Lung (tissue), 12 donors: ENCODE measurements around the gene SAXO2. TPM values are rescaled to one million over a fixed set of nuclear protein-coding genes. Genes with fewer than 3 reads are reported as not detected.

ENCODE experiments used
- ATAC-seq: fragments of 200-7000 bp; cut with Tn5 transposase; one replicate; pipeline ENCODE4 v1.9.1; 2020; ENCODE audit warnings: moderate number of reproducible peaks; ENCODE audit not compliant: insufficient read depth, low FRiP score
- DNase-seq, 3 donors: peaks; one replicate each; pipeline ENCODE4 v3.0.0-alpha.2; 2013 to 2017
- H3K27ac ChIP-seq, 2 donors: one replicate each; pipeline ENCODE4 v1.5.1; 2013; ENCODE audit warnings: mild to moderate bottlenecking in 2 of 2, moderate library complexity in 2 of 2, control low read depth in 1 of 2, inconsistent platforms in 1 of 2, low read depth in 1 of 2, low read length in 1 of 2
- H3K27me3 ChIP-seq, 3 donors: one replicate each; pipeline ENCODE4 v1.5.1; 2013; ENCODE audit warnings: low read length in 2 of 3; ENCODE audit not compliant: control insufficient read depth in 3 of 3, insufficient read depth in 3 of 3
- H3K36me3 ChIP-seq, 4 donors: one replicate each; pipeline ENCODE4 v1.5.1; 2013; ENCODE audit warnings: low read length in 4 of 4, mild to moderate bottlenecking in 1 of 4, moderate library complexity in 1 of 4; ENCODE audit not compliant: control insufficient read depth in 4 of 4, insufficient read depth in 4 of 4
- H3K4me1 ChIP-seq, 5 donors: one replicate each; pipeline ENCODE4 v1.5.1; 2013; ENCODE audit warnings: low read length in 5 of 5, mild to moderate bottlenecking in 2 of 5, moderate library complexity in 1 of 5; ENCODE audit not compliant: control insufficient read depth in 5 of 5, insufficient read depth in 5 of 5
- H3K4me3 ChIP-seq: one replicate; pipeline ENCODE4 v1.5.1; 2013; ENCODE audit warnings: mild to moderate bottlenecking, control low read depth, moderate library complexity
- H3K9ac ChIP-seq, 2 donors: one replicate each; pipeline ENCODE4 v1.5.1; 2013; ENCODE audit warnings: low read length in 2 of 2, control low read depth in 1 of 2; ENCODE audit not compliant: insufficient read depth in 1 of 2
- H3K9me3 ChIP-seq, 4 donors: one replicate each; pipeline ENCODE4 v1.5.1; 2013; ENCODE audit warnings: low read length in 3 of 4, mild to moderate bottlenecking in 1 of 4, moderate library complexity in 1 of 4; ENCODE audit not compliant: control insufficient read depth in 4 of 4, insufficient read depth in 3 of 4
- CTCF ChIP-seq: IDR thresholded peaks from 2 replicates; pipeline ENCODE4 v1.5.1; 2012; ENCODE audit warnings: mild to moderate bottlenecking; ENCODE audit errors: control extremely low read depth, extremely low read depth
- WGBS, 2 donors: extraction: QIAGEN DNeasy Blood & Tissue Kit; methylation state at CpG; one replicate each; pipeline ENCODE4 v1.1.7; 2013; 5-methylcytosine and 5-hydroxymethylcytosine counted together
- polyA plus RNA-seq, 2 donors: library from polyadenylated mRNA; stranded (reverse); fragments of 200-250 nt; gene quantifications; one replicate each; pipeline ENCODE4 v1.2.1, GENCODE V29; 2013
- total RNA-seq, 2 donors: library from RNA; depleted of rRNA in 1 of 2; stranded (reverse); fragments of >200 nt in 1 of 2; gene quantifications; one replicate each; pipeline ENCODE4 v1.2.1, GENCODE V29; 2014 to 2021
- donor health status: control.
- donor health status: control.
- donor health status: Bipolar disorder and iron deficiency.
- donor health status: healthy.
- donor health status: DM: yes; HTN: yes; CAD: no.

SAXO2 gene
- total and polyA plus RNA-seq, 4 donors = 5.9 to 54.0 (median 29.6) TPM

DNA sequence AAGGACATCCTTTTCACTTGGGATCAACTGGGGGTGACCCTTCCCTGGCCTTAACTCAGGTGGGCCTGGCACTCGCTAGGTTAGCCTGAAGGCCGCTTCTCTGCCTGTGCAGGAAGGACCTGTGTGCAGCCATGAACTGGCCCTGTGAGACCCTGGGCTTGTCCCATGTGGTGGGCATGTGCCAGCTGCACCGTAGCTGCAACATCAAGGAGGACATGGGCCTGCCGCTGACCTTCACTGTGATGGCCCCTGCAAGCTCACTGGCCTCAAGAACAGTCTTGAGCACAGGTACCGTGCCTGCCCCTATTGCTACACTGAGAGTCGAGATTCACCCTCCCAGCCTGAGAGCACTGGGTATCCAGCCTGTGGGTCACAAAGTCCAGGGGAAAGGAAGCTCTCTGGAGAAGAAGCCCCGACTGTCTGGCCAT lies 43.0 kb downstream of the SAXO2 start:
- WGBS, 2 donors = 91 to 94% methylated on average over 7 of the region's 7 CpGs
- no peaks in the 10 kb centered on the region for H3K4me1 ChIP-seq
- no peak for ATAC-seq
- H3K36me3 ChIP-seq = no peaks in the 10 kb centered on the region
- no peak overlapping the region for H3K4me3 ChIP-seq
- no peak for DNase-seq
- H3K9me3 ChIP-seq = no peaks in the 10 kb centered on the region
- TF ChIP-seq CTCF = no peak
- no peaks in the 10 kb centered on the region for H3K27me3 ChIP-seq
- H3K27ac ChIP-seq = no peak overlapping the region
- H3K9ac ChIP-seq = no peak overlapping the region

- no peak for TF ChIP-seq CTCF
- no peak for ATAC-seq
Observed at GRCh38 chr15:82306791-82307713, 44.4 kb downstream of the SAXO2 start.

DNA sequence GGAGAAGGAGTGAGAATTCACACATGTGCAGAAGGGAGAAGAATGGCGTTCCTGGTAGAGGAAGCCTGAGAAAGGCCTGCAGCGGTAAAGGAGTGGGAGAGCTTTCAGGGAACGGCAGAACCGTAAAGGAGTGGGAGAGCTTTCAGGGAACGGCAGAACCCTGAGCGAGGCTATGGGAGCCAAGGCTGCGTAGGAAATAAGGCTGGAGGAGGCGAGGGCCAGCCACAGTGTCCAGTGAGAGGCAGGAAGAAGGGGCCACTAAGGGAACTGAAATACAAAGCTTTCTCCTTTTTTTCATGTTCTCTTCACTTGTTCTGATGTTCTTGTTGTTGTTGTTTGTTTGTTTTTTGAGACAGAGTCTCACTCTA lies 45.1 kb downstream of the SAXO2 start:
- Histone ChIP-seq H3K4me1 (no peaks in the 10 kb centered on the region), H3K9me3 (no peaks in the 10 kb centered on the region), H3K9ac (no peak overlapping the region), H3K36me3 (no peaks in the 10 kb centered on the region), H3K4me3 (no peak overlapping the region), H3K27ac (no peak overlapping the region), H3K27me3 (no peaks in the 10 kb centered on the region)
- 88 to 95% methylated on average over 6 to 8 of the region's 8 CpGs for WGBS, 2 donors
- TF ChIP-seq CTCF = no peak
- ATAC-seq (no peak), DNase-seq (no peak)

More at GRCh38 chr15:82306791-82307713, 44.4 kb downstream of the SAXO2 start:
- DNase-seq = no peak
- H3K27me3 ChIP-seq = no peaks in the 10 kb centered on the region
- H3K9ac ChIP-seq = no peak overlapping the region
- WGBS, 2 donors = 88 to 93% methylated on average over 16 of the region's 16 CpGs
- no peak overlapping the region for H3K27ac ChIP-seq
- no peak overlapping the region for H3K4me3 ChIP-seq
- H3K36me3 ChIP-seq = no peaks in the 10 kb centered on the region
- H3K4me1 ChIP-seq = no peaks in the 10 kb centered on the region
- no peaks in the 10 kb centered on the region for H3K9me3 ChIP-seq
